GM19240 (cell line): ENCODE data around the gene SLC19A3.

Experiments
- DNase-seq: peaks from one replicate; pipeline ENCODE4 v3.0.0; 2011; ENCODE audit warnings: low spot score; ENCODE audit not compliant: insufficient read length

Gene SLC19A3

GRCh38 chr2:227634201-227634600, 83.6 kb downstream of the SLC19A3 start:
- no peak for DNase-seq
